GM21528 (cell line): ENCODE results near the gene PALM.
"Not testable (repeated sequence)": the region's sequence is repeated elsewhere in the genome, so short reads cannot be mapped to it uniquely, and the experiment has no call there.

Experiments used
- ATAC-seq: cut with Tn5 transposase; IDR thresholded peaks from one replicate; pipeline ENCODE4 v1.9.1; 2021; ENCODE audit warnings: mild to moderate bottlenecking, moderate library complexity; ENCODE audit not compliant: unreplicated experiment, low FRiP score

PALM gene

DNA sequence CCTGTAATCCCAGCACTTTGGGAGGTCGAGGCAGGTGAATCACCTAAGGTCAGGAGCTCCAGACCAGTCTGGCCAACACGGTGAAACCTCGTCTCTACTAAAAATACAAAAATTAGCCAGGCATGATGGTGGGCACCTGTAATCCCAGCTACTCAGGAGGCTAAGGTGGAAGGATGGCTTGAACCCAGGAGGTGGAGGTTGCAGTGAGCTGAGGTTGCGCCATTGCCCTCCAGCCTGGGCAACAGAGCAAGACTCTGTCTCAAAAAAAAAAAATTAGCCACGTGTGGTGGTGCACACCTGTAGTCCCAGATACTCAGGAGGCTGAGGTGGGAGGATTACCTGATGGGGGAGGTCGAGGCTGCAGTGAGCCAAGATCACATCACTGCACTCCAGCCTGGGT, 5.9 kb upstream of the PALM start:
- ATAC-seq = not testable (repeated sequence)

GRCh38 chr19:703329-703650, 5.4 kb upstream of the PALM start:
- no peak for ATAC-seq

DNA sequence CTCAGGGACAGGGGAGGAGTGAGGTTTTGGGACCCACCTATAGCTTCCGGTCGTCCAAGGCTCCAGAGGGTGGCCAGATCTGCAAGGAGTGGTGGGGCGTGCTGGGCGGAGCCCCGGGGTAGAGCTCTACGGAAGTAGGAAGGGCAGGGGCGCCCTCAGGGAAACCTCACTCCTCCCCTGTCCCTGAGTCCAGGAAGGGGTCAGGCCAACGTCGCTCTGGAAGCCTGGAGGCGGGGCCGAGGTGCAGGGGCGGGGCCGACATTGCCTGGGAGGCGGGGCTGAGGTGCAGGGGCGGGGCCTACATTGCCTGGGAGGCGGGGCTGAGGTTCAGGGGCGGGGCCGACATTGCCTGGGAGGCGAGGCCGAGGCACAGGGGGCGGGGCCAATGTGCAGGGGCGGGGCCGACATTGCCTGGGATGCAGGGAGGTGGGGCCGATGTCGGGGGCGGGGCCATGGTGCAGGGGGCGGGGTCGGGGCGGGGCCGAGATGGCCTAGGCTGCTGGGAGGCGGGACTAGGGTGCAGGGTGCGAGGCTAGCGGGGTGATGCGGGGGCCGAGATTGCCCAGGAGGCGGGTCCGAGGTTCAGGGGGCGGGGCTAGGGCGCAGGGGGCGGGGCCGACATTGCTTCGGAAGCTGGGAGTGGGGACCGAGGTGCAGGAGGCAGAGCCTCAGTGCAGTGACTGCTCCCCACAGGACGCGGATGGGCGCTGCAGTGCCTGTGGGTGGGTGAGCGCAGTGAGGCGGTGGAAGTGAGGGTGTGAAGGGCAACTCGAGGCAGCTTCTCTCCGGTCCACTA, 4.9 kb upstream of the PALM start:
- no peak for ATAC-seq

GRCh38 chr19:704447-704741, 4.3 kb upstream of the PALM start:
- no peak for ATAC-seq

DNA sequence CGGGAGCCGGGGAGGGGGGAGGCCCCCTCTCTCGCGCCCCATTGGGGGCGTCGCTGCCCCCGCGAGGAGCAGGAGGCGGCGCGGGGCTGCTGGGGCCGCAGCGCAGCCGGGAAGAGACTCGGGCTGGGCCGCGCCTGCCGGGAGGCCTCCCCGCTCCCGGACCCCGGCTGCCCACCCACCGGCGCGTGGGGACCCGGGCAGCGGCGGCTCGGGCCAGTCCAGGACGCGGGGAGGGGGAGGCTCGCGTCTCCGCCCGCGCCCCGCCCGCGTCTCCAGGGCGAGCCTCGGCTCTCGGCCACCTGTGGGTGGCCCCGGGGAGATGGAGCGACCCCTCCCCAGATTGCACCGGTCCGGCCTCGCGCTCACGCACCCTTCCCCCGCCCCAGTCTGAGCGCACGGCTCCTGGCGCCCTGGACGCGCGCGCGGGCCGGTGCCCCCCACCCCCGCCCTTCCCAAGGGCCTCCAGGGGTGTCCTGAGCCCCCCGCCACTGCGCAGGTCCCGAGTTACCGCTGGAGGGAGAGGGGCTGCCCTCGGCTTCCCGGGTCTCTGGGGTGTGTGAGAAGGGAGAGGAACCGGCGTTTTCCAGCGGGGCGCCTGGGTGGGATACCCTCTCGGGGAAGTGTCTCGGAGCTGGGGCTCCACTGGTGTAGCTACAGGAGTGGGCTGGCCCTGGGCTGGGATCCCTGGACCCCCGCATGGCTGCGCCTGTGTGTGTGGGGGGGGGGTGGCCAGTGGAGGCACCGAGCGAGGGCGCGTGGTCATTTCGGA, 645 bp downstream of the PALM start:
- no peak for ATAC-seq

DNA sequence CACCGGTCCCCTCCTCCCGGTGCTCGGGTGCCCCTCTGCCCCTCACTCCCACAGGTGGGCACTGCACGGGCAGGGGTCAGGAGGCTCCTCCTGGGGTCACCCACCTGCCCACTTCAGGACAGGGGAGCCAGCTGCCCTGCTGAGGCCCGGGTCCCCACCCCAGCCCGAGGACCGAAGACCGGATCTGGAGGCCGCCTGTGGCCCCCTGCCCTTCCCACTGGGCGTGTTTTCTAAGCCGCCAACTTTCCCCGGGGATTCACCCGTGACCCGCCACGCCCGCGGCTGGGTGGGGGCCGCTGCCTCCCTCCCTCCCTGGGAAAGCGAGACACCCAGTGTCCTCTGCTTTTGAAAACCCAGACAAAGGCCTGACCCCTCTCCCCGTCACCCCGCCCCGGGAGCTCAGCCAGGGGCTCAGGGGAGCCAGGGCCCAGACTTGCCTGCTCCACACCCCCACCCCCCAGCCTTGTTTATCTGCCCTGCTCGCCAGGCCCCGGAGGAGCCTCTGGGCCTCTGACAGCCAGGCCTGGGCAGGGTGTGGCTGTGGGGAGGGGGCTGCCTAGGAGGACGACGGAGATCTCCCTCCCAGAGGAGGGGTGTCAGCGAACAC, 1.3 kb downstream of the PALM start:
- ATAC-seq = no peak

DNA sequence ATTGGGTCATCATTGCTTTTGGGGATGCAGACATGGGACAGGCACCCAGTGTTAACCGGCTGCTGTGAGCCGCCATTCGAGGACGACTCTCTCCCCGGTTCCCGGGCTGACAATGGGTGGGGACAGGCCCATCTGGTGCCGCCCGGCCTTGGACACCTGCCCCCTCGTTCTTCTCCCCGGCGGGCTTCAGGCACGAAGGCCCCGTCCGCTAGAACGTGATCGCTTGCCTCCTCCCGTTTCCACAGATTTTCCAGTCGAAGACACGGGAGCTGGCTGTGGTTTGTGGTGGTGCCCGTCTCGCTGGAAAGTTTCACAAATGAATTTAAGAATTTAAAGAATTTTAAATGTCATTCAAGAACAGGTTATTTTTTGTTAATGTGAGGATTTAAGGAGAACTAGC, 2.0 kb downstream of the PALM start:
- ATAC-seq = no peak

DNA sequence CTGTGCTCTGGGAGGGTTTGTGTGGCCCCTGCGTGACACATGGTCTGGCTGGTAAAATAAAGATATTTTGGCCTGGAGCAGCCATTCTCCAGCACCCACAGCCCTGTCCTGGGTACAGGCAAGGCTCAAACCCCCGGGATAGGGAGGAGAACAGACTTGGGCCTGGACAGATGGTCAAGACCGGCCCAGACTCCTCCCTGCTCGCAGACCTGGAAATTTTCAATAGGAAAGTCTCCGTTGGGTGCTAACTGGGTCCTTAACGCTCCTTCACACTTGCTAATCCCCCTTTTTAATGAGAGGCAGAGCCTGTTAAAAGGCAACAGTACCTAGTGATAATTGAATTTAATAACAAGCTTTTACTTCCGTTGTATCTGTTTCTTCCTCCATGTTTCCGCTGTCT, 2.5 kb downstream of the PALM start:
- no peak for ATAC-seq

GRCh38 chr19:715347-715746, 6.6 kb downstream of the PALM start:
- ATAC-seq = no peak

DNA sequence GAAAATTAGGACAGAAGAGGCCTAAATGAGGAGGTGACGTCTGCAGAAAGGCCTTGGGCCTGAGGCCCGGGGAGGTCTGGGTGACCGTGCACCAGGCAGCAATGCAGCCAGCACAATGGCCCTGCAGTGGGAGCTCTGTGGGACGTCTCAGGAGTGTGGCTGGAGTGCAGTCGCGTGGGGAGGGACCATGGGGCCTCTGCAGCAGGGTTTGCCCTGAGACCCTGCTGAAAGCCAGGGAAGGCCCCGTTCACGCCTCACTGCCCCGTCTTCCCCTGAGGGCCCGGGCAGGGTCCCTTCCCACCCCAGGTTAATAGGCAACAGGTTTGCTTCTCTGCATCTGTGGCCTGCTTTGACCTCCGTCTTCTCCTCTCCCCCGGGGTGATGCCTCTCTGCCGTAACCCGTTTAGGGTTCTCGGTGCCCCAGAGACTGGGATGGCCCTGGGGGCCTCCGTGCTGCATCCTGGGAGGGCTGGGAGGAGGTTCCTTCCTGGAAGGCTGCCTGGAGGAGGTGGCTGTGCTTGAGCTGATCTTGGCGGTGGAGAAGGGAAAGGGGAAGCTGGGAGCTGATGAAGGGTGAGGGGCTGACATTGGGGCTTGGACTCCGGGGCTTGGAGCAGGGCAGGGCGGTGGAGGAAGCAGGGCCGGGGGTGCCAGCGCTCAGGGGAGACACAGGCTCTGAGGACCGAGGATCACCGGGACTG, 9.7 kb downstream of the PALM start:
- no peak for ATAC-seq

DNA sequence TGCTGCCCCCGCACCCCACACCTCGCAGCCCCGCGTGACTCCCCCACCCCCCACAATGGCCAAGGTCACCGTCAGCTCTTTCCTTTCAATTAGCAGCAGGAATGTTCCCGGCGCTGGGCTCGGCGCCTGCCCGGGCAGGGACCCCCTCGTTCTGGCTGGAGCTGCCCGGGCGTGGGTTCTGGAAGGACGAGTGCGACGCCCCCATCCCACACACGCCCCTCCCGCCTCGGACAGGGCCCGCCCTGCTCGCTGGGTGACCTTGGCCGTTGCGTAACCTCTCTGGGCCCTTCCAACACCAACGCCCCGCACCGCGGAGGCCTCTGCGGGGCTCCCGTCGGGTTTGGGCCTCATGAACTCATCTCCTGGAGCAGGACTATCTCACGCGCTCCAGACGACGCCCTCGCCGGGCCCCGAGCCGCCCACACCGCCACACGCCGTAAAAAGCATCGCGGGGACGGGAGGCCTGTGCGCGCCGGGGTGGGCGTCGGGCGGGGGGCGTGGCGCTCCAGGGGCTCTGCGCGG, 10.3 kb downstream of the PALM start:
- ATAC-seq = no peak

DNA sequence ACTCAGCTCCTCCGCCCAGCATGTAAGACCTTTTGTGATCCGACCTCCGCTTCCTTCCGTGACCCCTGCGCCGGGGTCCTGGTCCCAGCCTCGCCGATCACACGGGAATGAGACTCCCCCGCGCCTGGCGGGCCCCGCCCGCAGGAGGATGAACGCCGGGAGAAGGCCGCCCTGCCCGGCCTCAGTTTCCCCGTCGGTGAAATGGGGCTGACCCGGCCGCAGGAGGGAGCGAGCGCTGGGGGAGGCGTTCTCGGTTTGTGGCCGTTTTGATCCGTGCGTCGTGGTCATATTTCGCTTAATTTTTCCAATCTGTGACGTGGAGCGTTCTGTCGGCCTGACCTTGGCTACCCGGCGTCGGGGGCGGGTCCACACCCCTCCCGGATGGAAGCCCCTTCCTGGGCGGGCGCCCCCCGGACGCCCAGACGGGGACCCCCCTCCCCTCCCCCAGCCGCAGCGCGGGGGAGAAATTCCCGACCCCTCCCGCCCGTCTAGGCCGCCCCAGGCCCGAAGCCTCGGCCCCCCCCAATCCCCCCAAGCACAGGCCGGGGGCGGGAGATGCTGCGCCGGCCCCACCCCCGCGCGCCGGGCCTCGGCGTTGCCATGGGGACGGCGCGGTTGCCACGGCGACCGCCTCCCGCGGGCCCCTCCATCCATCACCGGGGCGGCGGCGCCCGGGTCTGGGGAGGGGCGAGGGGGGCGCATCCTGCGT, 11.1 kb downstream of the PALM start:
- no peak for ATAC-seq

GRCh38 chr19:720345-721160, 11.8 kb downstream of the PALM start:
- no peak for ATAC-seq

DNA sequence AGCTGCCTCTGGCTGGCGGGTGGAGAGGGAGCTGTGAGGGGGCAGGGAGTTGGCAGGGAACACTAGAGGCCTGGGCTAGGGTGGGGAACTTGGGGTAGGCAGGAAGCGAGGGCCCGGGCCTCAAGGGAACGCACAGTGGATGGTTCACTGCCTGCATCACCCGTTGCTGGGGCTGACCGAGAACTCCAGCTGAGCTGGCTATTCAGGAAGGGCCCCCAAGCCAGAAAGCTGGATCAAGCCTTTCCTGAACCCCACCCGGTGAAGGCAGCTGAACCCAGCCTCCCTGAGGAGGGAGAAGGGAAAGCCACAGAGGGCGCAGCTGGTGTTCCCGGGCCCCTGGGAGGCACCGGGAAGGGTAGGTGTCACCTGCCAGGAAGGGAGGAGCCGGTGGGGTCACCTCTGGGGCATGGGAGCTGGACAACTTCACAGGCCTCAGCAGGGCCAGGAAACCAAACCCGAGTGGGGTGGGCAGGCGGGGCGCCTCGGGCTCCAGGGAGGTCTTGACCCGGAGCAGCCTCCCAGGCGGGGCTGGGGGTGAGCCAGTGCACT, 13.9 kb downstream of the PALM start:
- ATAC-seq = no peak

DNA sequence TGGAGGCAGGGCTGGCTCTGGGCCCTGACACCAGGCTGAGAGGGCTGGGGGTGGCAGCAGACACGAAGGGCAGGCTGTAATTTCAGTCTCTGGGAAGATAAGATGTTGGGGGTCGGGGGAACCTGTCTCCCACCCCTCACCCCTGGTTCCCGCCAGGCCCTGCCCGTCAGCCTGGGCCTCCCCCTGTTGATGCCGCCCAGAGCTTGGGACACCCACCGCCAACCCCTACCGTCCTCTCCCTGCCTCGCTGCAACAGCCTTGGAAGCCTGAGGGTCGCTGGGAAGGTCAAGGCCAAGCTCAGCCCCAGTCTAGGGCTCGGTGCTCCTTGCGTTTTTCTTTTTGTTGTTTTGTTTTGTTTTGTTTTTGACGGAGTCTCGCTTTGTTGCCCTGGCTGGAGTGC, 14.5 kb downstream of the PALM start:
- no peak for ATAC-seq

DNA sequence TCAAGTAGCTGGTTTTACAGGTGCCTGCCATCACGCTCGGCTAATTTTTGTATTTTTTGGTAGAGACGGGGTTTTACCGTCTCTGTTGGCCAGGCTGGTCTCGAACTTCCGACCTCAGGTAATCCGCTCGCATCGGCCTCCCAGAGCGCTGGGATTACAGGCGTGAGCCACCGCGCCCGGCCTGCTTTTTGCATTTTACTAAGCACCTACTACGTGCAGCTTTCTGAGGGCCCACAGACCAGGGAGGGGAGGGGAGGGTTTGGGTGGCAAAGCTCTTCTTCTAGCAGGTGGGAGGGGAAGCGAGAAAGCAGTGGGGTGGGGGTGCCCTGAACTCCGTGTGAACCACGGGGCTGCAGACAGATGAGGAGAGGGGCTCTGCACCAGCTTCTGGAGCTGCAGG, 15.0 kb downstream of the PALM start:
- no peak for ATAC-seq

GRCh38 chr19:725461-726089, 16.8 kb downstream of the PALM start:
- ATAC-seq = no peak

DNA sequence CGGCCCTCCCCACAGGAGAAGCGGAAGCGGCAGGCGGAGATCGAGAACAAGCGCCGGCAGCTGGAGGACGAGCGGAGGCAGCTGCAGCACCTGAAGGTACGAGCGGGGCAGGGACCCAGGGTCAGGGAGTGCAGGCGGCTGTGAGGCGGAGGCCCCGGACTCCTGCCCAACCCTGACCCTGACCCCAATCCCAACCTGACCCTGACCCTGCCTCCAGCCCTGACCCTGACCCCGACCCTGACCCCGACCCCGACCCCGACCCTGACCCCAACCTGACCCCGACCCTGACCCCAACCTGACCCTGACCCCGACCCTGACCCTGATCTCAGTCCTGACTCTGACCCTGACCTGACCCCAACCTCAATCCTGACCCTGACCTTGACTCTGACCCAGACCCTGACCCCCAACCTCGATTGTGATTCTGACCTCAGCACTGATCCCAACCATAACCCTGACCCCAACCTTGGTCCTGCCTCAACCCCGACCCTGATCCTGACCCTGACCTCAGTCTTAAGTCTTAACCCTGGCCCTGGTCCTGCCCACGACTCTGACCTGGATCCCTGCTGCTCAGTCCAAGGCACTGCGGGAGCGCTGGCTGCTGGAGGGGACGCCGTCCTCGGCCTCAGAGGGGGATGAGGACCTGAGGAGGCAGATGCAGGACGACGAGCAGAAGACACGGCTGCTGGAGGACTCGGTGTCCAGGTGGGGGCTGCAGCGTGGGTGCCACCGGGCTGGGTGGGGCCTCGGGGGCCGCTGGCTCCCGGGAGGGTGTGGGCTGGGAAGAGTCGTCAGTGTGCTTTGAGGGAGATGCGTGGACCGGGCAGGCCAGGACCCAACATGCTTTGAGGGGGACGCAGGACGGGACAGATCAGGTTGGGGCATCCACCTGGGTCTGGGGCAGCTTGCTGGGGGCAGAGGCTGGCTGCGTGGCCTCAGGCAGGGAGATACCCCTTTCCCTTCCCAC, 18.5 kb downstream of the PALM start:
- no peak for ATAC-seq
